SU-DHL-6 (cell line): ENCODE measurements around the gene SKIC8.

Experiments
- H2AFZ ChIP-seq: fragments of 200-600 bp; sonication (generic); 2 replicates; pipeline ENCODE4 v1.6.1; 2014; ENCODE audit warnings: low read depth, mild to moderate bottlenecking, moderate library complexity, mixed read lengths, antibody characterized with exemption, low read length; ENCODE audit not compliant: severe bottlenecking
- H3F3A ChIP-seq: fragments of 200-600 bp; shearing (Covaris generic); 2 replicates; pipeline ENCODE4 v1.6.0; 2016; ENCODE audit warnings: antibody characterized with exemption, mild to moderate bottlenecking; ENCODE audit not compliant: insufficient read depth
- H3K27ac ChIP-seq: fragments of 200-600 bp; sonication (generic); 2 replicates; pipeline ENCODE4 v1.5.1; 2016; ENCODE audit warnings: low read depth, mild to moderate bottlenecking, low read length, moderate library complexity, mixed read lengths
- H3K27me3 ChIP-seq: fragments of 200-600 bp; sonication (generic), shearing (Covaris generic); 2 replicates; pipeline ENCODE4 v1.6.0; 2014; ENCODE audit warnings: mild to moderate bottlenecking, low read length
- H3K36me3 ChIP-seq: fragments of 200-600 bp; sonication (generic); 2 replicates; pipeline ENCODE4 v1.6.1; 2014; ENCODE audit warnings: mild to moderate bottlenecking, low read length, mixed read lengths
- H3K4me2 ChIP-seq: fragments of 300-600, 200-600 bp; shearing (Covaris generic), sonication (generic); 2 replicates; pipeline ENCODE4 v1.6.0; 2014; ENCODE audit warnings: low read length, low read depth, mild to moderate bottlenecking; ENCODE audit not compliant: poor library complexity, severe bottlenecking
- H3K4me3 ChIP-seq: fragments of 200-600 bp; sonication (generic); 2 replicates; pipeline ENCODE4 v1.5.1; 2014; ENCODE audit warnings: antibody characterized with exemption, low read length, mild to moderate bottlenecking, mixed read lengths; ENCODE audit not compliant: insufficient read depth, poor library complexity, severe bottlenecking
- H3K79me2 ChIP-seq: fragments of 200-600 bp; sonication (generic); 2 replicates; pipeline ENCODE4 v1.6.1; 2014; ENCODE audit warnings: mild to moderate bottlenecking, low read length, moderate library complexity; ENCODE audit not compliant: insufficient read depth
- H3K9ac ChIP-seq: fragments of 200-600 bp; sonication (generic); 2 replicates; pipeline ENCODE4 v1.7.0; 2014; ENCODE audit warnings: mild to moderate bottlenecking, low read length
- H3K9me2 ChIP-seq: fragments of 200-600 bp; sonication (generic); replicated peaks from 2 replicates; pipeline ENCODE4 v1.6.1; 2014; ENCODE audit warnings: low read length; ENCODE audit not compliant: insufficient read depth
- H3K9me3 ChIP-seq: fragments of 200-600 bp; sonication (generic); 2 replicates; pipeline ENCODE4 v1.6.1; 2014; ENCODE audit warnings: low read length, mixed read lengths; ENCODE audit not compliant: insufficient read depth
- H4K20me1 ChIP-seq: fragments of 200-600 bp; sonication (generic); 2 replicates; pipeline ENCODE4 v1.6.1; 2014; ENCODE audit warnings: low read depth, mild to moderate bottlenecking, antibody characterized with exemption, low read length, moderate library complexity, mixed read lengths
- EZH2phosphoT487 ChIP-seq: fragments of 200-600 bp; sonication (generic), shearing (Covaris generic); conservative IDR thresholded peaks from 2 replicates; pipeline ENCODE4 v1.6.1; 2018; ENCODE audit warnings: mild to moderate bottlenecking, antibody characterized with exemption, low read length, moderate library complexity, mixed read lengths
- TF ChIP-seq, protein P1 (sequence below): fragments of 200-600 bp; sonication (generic); IDR thresholded peaks from one replicate; pipeline ENCODE4 v1.5.1; 2017; ENCODE audit warnings: antibody characterized with exemption, mild to moderate bottlenecking, low read length, moderate library complexity; ENCODE audit not compliant: insufficient read depth, poor library complexity, severe bottlenecking

The SKIC8 gene

GRCh38 chr15:78260489-78260888, 38.9 kb downstream of the SKIC8 start:
- Histone ChIP-seq H3K79me2 (no peaks in the 10 kb centered on the region), H3K9ac (no peak overlapping the region), H3F3A (no peaks in the 10 kb centered on the region), H3K9me3 (no peaks in the 10 kb centered on the region), H2AFZ (no peak overlapping the region), H3K9me2 (no peaks in the 10 kb centered on the region), H3K4me2 (no peak overlapping the region), H3K4me3 (no peak overlapping the region), H3K27ac (no peak overlapping the region), H3K27me3 (no peaks in the 10 kb centered on the region), H3K36me3 (no peaks in the 10 kb centered on the region), H4K20me1 (no peaks in the 10 kb centered on the region)
- TF ChIP-seq, protein P1, sequence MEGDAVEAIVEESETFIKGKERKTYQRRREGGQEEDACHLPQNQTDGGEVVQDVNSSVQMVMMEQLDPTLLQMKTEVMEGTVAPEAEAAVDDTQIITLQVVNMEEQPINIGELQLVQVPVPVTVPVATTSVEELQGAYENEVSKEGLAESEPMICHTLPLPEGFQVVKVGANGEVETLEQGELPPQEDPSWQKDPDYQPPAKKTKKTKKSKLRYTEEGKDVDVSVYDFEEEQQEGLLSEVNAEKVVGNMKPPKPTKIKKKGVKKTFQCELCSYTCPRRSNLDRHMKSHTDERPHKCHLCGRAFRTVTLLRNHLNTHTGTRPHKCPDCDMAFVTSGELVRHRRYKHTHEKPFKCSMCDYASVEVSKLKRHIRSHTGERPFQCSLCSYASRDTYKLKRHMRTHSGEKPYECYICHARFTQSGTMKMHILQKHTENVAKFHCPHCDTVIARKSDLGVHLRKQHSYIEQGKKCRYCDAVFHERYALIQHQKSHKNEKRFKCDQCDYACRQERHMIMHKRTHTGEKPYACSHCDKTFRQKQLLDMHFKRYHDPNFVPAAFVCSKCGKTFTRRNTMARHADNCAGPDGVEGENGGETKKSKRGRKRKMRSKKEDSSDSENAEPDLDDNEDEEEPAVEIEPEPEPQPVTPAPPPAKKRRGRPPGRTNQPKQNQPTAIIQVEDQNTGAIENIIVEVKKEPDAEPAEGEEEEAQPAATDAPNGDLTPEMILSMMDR, result no peak
- no peak for TF ChIP-seq EZH2phosphoT487

DNA sequence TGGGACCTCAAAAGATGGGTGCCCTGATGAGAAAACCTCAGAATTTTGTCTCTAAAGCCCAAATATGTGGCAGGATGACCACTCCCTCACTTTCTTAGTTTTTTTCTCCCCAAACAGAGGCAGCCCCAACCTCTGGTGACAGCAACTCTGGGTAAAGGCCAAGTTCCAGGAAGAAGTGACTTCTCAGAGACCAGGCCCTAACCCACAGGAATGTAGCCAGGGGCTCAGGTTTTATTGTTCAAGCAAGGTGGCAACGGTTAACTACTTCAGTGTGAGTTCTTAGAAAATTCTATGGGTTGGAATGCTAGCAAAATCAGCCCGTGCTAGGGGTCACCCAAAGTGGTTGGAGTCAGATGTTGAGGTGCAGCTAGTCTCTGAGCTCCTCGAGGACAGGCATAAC, 40.2 kb downstream of the SKIC8 start:
- H3K4me2 ChIP-seq, result no peak overlapping the region
- no peak for TF ChIP-seq EZH2phosphoT487
- TF ChIP-seq, protein P1, result no peak
- no peaks in the 10 kb centered on the region for H3K36me3 ChIP-seq
- H3K27me3 ChIP-seq, result no peaks in the 10 kb centered on the region
- H3F3A ChIP-seq, result no peaks in the 10 kb centered on the region
- no peaks in the 10 kb centered on the region for H3K9me3 ChIP-seq
- H3K4me3 ChIP-seq, result no peak overlapping the region
- H2AFZ ChIP-seq, result no peak overlapping the region
- no peaks in the 10 kb centered on the region for H4K20me1 ChIP-seq
- H3K79me2 ChIP-seq, result no peaks in the 10 kb centered on the region
- H3K9me2 ChIP-seq, result no peaks in the 10 kb centered on the region
- no peak overlapping the region for H3K9ac ChIP-seq
- no peak overlapping the region for H3K27ac ChIP-seq

DNA sequence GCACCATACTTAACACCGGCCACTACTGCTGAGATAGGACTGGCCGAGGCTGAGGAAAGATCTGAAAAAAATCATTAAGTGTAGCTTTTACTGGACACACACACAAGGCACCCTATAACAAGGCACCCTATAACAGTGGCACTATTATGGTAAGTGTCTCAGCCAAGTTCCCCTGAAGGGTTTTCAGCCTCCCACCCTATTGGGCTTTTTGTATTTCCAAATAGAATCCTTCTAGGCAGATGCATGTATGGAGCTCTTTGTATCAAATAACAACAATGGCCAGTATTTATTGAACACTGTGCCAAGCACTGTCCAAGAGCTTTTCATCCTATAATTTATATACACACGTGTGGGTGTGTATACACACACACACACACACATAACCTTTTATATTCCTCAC, 41.7 kb downstream of the SKIC8 start:
- Histone ChIP-seq H3K4me3 (no peak overlapping the region), H3K36me3 (no peaks in the 10 kb centered on the region), H3F3A (no peaks in the 10 kb centered on the region), H3K79me2 (no peaks in the 10 kb centered on the region), H3K27ac (no peak overlapping the region), H3K9ac (no peak overlapping the region), H2AFZ (no peak overlapping the region), H4K20me1 (no peaks in the 10 kb centered on the region), H3K4me2 (no peak overlapping the region), H3K27me3 (no peaks in the 10 kb centered on the region), H3K9me2 (no peaks in the 10 kb centered on the region), H3K9me3 (no peaks in the 10 kb centered on the region)
- TF ChIP-seq, protein P1, result no peak
- TF ChIP-seq EZH2phosphoT487, result no peak

DNA sequence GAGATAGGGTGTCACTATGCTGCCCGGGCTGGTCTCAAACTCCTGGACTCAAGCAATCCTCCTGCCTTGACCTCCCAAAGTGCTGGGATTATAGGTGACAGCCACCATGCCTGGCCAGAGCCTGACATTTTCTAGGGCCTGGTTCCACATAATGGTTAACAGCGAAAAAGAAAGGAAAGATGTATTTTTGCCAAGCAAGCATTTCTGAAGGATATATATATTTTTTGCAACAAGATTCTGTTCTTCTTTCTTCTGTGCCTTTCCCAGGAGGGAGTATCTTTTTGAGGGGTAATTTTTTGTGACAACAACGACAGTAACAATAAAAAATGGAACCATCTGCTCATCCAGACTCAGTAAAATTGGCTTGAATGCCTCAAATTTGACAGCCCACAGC, 43.4 kb downstream of the SKIC8 start:
- Histone ChIP-seq H3K27me3 (no peaks in the 10 kb centered on the region), H3K9me2 (no peaks in the 10 kb centered on the region), H3K9ac (no peak overlapping the region), H3K36me3 (no peaks in the 10 kb centered on the region), H3K27ac (no peak overlapping the region), H4K20me1 (no peaks in the 10 kb centered on the region), H3K4me2 (no peak overlapping the region), H2AFZ (no peak overlapping the region), H3K79me2 (no peaks in the 10 kb centered on the region), H3K9me3 (no peaks in the 10 kb centered on the region), H3K4me3 (no peak overlapping the region), H3F3A (no peaks in the 10 kb centered on the region)
- TF ChIP-seq, protein P1, result no peak
- no peak for TF ChIP-seq EZH2phosphoT487
